GM19351 (cell line): ENCODE results near the gene P4HB.

ENCODE experiments used
- ATAC-seq: cut with Tn5 transposase; IDR thresholded peaks from one replicate; pipeline ENCODE4 v1.9.1; 2021; ENCODE audit warnings: mild to moderate bottlenecking, moderate library complexity; ENCODE audit not compliant: unreplicated experiment

P4HB gene

GRCh38 chr17:81794509-81794908, 65.8 kb downstream of the P4HB start:
- ATAC-seq = no peak

- no peak for ATAC-seq
These were observed 66.3 kb downstream of the P4HB start for GRCh38 chr17:81794074-81794476.
